Muscle layer of colon (tissue), 2 donors: ENCODE results near the gene LRSAM1.

Experiments
- H3K27ac ChIP-seq: one replicate; pipeline ENCODE4 v1.7.0; 2013; ENCODE audit warnings: low read depth, mild to moderate bottlenecking, low read length, moderate library complexity
- H3K27me3 ChIP-seq, 2 donors: one replicate each; pipeline ENCODE4 v1.7.0; 2013; ENCODE audit warnings: low read length in 2 of 2, mild to moderate bottlenecking in 2 of 2; ENCODE audit not compliant: insufficient read depth in 2 of 2, control insufficient read depth in 1 of 2
- H3K36me3 ChIP-seq: one replicate; pipeline ENCODE4 v1.7.0; 2013; ENCODE audit warnings: mild to moderate bottlenecking, low read length; ENCODE audit not compliant: insufficient read depth
- H3K4me1 ChIP-seq: one replicate; pipeline ENCODE4 v1.7.0; 2013; ENCODE audit warnings: mild to moderate bottlenecking, low read length; ENCODE audit not compliant: insufficient read depth
- H3K4me3 ChIP-seq, 2 donors: one replicate each; pipeline ENCODE4 v1.7.0; 2013; ENCODE audit warnings: low read length in 2 of 2, low read depth in 1 of 2, mild to moderate bottlenecking in 1 of 2, moderate library complexity in 1 of 2
- H3K9ac ChIP-seq: one replicate; pipeline ENCODE4 v1.7.0; 2013; ENCODE audit warnings: low read length
- H3K9me3 ChIP-seq: one replicate; pipeline ENCODE4 v1.7.0; 2013; ENCODE audit warnings: mild to moderate bottlenecking, low read length
- donor health status: abdominal sarcoma.
- donor health status: Adenocarcinoma of cecum.

Gene LRSAM1

DNA sequence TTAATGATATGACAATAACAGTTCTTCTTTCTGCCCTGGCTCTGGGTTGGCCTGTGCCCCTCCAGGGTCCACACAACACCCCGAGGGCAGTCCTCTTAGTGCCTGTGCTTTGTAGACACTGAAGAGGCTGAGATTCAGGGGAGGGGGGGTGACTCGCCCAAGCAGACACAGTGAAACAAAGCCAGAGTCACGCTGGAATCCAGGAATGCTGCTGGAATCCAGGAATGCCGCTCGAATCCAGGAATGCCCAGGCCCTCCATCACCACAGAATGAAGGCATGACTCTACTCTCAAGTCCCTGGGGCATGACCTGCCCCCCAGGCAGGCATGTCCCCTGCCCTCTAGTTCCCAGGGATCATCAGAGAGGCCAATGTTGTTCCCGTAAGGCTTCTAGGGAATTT is 73.1 kb downstream of the LRSAM1 start:
- Histone ChIP-seq H3K27ac (no peak overlapping the region), H3K9ac (no peak overlapping the region), H3K4me1 (peaks cover 40% of the 10 kb centered on the region), H3K9me3 (peaks cover 10% of the 10 kb centered on the region), H3K4me3 (no peak overlapping the region), H3K27me3 (no peaks in the 10 kb centered on the region), H3K36me3 (peaks cover 33% of the 10 kb centered on the region)

DNA sequence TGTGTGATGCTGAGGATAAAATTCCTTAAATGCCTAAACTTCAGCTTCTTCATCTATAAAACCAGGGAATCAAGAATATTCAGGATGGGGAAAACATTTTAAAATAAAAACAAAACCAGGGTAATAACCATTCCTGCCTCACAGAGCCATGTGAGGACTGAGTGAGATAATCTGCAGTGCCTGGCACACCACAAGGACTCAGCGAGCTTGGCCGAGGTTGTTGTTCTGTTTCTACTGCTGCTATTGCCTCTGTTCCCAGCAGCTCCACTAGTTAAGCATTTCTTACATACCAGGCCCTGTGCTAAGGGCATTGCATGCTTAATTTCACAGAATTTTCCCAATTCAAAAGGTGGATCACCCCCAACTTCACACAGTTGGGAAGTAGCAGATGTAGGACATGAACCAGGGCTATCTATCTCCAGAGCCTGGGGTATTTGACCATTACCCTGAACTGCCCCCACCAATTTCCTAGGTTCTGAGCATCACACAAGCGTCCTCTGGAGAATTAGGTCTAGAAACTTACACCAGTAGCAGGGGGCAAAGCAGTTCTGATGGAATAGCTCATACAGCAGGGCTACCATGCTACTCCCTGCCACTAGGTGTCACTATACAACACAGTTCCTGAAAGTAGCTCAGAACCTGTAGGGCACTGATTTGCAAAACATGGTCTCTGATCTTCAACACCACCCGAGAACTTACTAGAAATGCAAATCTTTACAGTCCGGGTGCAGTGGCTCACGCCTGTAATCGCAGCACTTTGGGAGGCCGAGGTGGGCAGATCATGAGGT is 74.3 kb downstream of the LRSAM1 start:
- Histone ChIP-seq H3K27ac (no peak overlapping the region), H3K4me1 (peaks cover 40% of the 10 kb centered on the region), H3K36me3 (peaks cover 33% of the 10 kb centered on the region), H3K4me3 (no peak overlapping the region), H3K9me3 (peaks cover 10% of the 10 kb centered on the region), H3K27me3 (no peaks in the 10 kb centered on the region), H3K9ac (no peak overlapping the region)

DNA sequence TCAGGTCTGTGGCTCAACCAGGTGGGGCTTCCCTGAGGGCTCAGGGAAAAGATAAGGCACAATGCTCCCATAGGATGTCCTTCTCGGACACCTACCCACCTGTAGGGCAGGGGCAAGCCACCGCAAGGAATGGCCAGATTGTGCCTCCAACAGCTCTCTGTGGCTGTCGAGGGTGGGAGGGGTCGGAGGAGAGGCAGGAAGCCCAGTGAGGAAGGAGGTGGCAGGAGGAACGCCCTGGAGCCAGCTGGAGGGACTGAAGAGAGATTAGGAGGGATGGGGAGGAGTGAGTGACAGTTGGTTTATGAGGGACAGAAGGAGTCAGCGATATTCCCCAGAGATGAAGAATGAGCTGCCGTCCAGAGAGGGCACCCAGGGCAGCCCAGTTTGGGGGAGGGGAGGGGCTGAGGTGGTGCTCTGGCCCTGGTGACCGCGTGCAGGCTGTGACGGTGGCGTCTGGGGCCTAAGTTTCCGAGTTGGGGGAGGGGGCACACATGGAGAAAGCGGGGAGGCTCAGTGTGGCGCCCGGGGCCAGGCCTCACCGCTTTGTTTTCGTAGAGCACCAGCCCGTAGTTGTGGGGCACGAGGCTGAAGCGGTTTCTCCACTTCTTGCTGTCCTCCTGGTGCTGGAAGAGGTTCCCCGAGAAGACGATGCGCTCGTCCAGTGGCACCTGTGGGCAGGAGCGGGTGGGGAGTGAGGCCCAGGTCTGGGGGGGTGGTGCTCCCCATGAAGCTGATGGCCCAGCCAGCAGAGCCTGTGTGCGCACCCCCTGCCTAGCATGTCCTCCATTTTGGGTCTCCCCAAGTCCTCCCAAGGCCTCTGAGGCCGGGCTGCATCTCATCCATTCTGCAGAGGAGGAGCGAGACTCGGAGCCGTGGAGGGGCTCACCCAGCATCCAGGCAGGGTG is 75.6 kb downstream of the LRSAM1 start:
- Histone ChIP-seq H3K4me1 (peaks cover 28% of the 10 kb centered on the region), H3K27me3 (no peaks in the 10 kb centered on the region), H3K4me3 (no peak overlapping the region), H3K27ac (no peak overlapping the region), H3K9ac (no peak overlapping the region), H3K9me3 (peaks cover 10% of the 10 kb centered on the region), H3K36me3 (peaks cover 39% of the 10 kb centered on the region)

GRCh38 chr9:127527560-127528268 is 76.4 kb downstream of the LRSAM1 start:
- no peak overlapping the region for H3K27ac ChIP-seq
- no peaks in the 10 kb centered on the region for H3K27me3 ChIP-seq
- H3K9ac ChIP-seq: no peak overlapping the region
- peaks cover 10% of the 10 kb centered on the region for H3K9me3 ChIP-seq
- H3K4me1 ChIP-seq: peaks cover 20% of the 10 kb centered on the region
- no peak overlapping the region for H3K4me3 ChIP-seq
- peaks cover 39% of the 10 kb centered on the region for H3K36me3 ChIP-seq

DNA sequence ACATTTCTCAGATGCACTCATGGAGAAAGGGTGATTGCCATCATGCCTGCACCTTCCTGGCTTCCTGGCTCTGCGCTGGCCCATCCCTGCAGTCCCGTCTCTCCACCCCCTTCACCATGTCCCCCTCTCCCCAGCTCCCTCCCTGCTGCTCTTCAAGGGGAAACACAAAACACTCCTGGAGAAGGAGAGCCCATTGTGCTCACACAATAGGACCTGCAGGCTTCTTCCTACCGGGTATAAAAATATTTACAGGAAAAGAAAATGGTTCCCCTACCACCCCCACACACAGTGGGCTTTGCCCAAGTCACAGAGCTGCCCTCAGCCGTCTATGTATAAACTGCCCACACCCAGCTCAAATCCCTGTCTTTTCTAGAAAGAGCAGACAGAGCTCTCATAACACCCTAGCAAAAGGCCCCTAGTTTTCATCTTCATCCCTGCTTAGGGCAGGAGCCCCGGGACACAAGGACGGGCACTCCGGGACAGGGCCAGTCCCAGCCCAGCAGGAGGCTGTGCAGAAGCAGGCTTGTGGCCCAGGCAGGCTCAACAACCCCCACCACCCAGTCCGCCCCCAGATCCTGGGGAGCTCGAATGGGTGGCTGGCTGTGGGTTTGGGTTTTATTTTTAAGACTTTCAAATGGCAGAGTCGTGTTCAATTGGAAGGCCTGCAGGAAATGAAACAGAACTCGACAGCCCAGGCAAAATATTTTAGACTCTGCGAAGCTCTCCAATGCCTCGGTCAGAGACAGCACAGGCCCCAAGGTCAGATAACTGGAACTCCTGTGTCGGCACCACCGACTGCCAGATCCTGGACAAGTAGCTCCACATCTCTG is 77.3 kb downstream of the LRSAM1 start:
- H3K4me1 ChIP-seq: peaks cover 18% of the 10 kb centered on the region
- no peak overlapping the region for H3K27ac ChIP-seq
- peaks cover 34% of the 10 kb centered on the region for H3K36me3 ChIP-seq
- peaks cover 6% of the 10 kb centered on the region for H3K9me3 ChIP-seq
- H3K4me3 ChIP-seq: no peak overlapping the region
- H3K9ac ChIP-seq: no peak overlapping the region
- H3K27me3 ChIP-seq: no peaks in the 10 kb centered on the region

DNA sequence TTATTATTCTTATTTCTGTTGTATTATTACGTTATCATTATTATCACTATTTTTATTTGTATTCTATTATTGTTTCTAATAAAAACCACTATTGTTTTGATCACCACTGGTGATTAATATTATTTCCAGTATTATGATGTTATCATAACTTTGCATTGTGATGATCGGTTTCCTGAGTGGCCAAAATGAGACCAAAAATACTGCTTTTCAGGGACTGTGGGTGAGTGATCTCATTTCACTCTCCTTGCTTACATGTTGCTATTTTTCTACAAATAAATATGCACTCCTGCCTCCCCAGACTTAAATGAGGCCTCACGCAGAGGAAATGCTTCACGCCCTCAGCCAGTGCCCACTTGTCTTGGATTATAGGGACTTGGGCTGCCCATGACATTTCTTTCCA is 78.4 kb downstream of the LRSAM1 start:
- Histone ChIP-seq H3K36me3 (peaks cover 25% of the 10 kb centered on the region), H3K9ac (no peak overlapping the region), H3K27ac (no peak overlapping the region)

DNA sequence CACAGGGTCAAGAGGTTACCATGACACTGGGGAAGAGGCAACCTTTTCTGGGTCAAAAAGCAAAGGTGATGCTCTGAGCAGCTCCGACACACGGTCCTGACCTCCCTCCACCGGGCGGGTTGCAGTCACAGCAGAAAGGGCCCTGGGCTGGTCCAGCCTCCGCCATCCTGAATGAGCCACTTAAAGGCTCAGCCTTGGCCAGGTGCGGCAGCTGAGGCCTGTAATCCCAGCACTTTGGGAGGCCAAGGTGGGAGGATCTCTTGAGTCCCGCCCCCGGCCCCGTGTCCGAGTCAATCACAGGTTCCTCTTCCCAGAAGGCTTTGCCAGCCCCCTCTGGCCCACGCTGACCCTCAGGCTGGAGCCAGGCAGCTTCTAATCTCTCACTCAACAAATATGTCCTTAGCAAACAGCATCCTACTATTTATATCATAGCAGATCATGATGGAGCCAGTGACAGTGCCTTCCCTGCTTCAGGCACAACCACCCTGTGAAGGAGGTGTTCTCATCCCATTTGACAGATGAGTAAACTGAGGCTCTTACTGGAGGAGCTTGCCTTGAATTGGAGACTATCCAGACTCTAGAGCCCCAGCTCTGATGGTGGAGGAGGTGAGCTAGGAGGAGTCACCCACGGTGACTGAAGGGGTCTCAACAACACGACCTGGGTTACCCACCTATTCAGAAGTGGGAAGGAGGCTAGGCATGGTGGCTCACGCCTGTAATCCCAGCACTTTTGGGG is 79.1 kb downstream of the LRSAM1 start:
- Histone ChIP-seq H3K36me3 (peaks cover 18% of the 10 kb centered on the region), H3K27ac (no peak overlapping the region), H3K9ac (no peak overlapping the region), H3K9me3 (peaks cover 5% of the 10 kb centered on the region), H3K27me3 (no peaks in the 10 kb centered on the region), H3K4me1 (peaks cover 15% of the 10 kb centered on the region), H3K4me3 (no peak overlapping the region)

More for the DNA sequence above, 78.4 kb downstream of the LRSAM1 start:
- no peaks in the 10 kb centered on the region for H3K27me3 ChIP-seq
- no peak overlapping the region for H3K4me3 ChIP-seq
- peaks cover 6% of the 10 kb centered on the region for H3K9me3 ChIP-seq
- H3K4me1 ChIP-seq: peaks cover 15% of the 10 kb centered on the region

DNA sequence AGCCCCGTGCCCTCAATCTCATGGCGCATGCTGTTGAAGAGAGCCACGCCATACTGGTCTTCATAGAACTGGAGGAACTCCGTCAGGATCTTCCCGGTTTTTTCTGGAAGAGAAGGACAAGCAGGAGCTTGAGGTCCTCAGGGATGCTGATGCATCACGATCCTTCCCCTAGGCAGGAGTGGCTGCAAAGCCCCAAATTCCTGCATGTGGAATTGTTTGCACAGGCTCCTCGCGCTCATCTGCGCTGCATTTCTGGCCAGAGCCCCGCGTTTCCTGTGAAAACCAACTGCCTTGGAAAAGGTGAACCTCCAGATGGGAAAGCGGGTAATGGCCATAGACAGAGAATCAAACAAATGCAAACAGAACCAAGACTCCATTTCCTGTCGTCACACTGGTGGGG is 80.4 kb downstream of the LRSAM1 start:
- Histone ChIP-seq H3K4me1 (peaks cover 25% of the 10 kb centered on the region), H3K27me3 (no peaks in the 10 kb centered on the region), H3K27ac (no peak overlapping the region), H3K36me3 (peaks cover 8% of the 10 kb centered on the region), H3K9me3 (no peaks in the 10 kb centered on the region), H3K9ac (no peak overlapping the region), H3K4me3 (no peak overlapping the region)

DNA sequence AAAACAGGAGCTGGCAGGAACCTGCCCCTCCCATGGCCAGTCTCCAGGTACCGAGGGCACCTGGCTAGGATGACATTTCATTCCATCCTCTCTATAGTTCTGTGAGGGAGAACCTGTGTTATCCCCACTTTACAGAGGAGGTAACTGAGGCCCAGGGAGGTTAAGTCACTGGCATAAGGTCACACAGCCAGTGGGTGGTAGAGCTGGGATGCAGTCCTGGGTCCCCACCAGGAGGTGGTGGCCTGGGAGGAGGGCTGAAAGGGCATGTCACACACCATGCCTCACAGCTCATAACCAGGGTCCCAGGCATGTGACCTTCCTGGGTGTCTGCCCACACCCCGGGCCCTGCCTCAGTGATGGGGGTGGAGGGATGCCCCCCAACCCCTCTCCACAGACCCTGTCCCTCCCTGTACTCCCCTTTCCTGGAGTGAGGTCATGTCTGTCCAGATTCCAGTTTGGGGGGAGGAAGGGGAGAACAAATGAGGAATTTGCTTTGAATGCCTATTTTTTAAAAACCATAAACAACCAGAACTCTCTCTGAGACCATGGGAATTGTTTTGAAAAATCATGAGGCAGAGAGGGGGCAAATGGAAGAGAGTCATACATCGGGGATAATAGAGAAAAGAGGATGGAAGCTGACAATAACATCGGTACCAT is 83.1 kb downstream of the LRSAM1 start:
- peaks cover 45% of the 10 kb centered on the region for H3K4me1 ChIP-seq
- H3K9me3 ChIP-seq: no peaks in the 10 kb centered on the region
- no peaks in the 10 kb centered on the region for H3K27me3 ChIP-seq
- H3K4me3 ChIP-seq: no peak overlapping the region
- no peak overlapping the region for H3K9ac ChIP-seq
- H3K36me3 ChIP-seq: peaks cover 5% of the 10 kb centered on the region
- H3K27ac ChIP-seq: no peak overlapping the region

GRCh38 chr9:127534931-127535330 is 83.6 kb downstream of the LRSAM1 start:
- H3K9me3 ChIP-seq: no peaks in the 10 kb centered on the region
- no peak overlapping the region for H3K4me3 ChIP-seq
- no peaks in the 10 kb centered on the region for H3K27me3 ChIP-seq
- no peak overlapping the region for H3K27ac ChIP-seq
- H3K4me1 ChIP-seq: peaks cover 51% of the 10 kb centered on the region
- H3K9ac ChIP-seq: no peak overlapping the region
- H3K36me3 ChIP-seq: peaks cover 5% of the 10 kb centered on the region
